H9 (cell line): ENCODE results near the gene NMU. TPM values are rescaled to one million over a fixed set of nuclear protein-coding genes. Genes with fewer than 3 reads are reported as not detected.

Experiments
- DNase-seq: peaks from one replicate; pipeline ENCODE4 v3.0.0-alpha.2; 2017
- H2AFZ ChIP-seq: one replicate; pipeline ENCODE4 v1.6.1; 2013; ENCODE audit warnings: mild to moderate bottlenecking, low read length, control low read depth, moderate library complexity
- H2AK5ac ChIP-seq: 2 replicates; pipeline ENCODE4 v1.6.1; 2013; ENCODE audit warnings: low read length, control low read depth, mixed read lengths; ENCODE audit not compliant: insufficient read length
- H2BK120ac ChIP-seq: one replicate; pipeline ENCODE4 v1.6.1; 2013; ENCODE audit warnings: low read depth, mild to moderate bottlenecking, low read length, control low read depth, inconsistent platforms; ENCODE audit not compliant: poor library complexity, severe bottlenecking
- H2BK12ac ChIP-seq: 2 replicates; pipeline ENCODE4 v1.6.1; 2013; ENCODE audit warnings: low read length, control low read depth, mixed read lengths, low read depth; ENCODE audit not compliant: insufficient read length
- H2BK15ac ChIP-seq: 2 replicates; pipeline ENCODE4 v1.6.1; 2013; ENCODE audit warnings: low read depth, low read length, control low read depth
- H2BK20ac ChIP-seq: one replicate; pipeline ENCODE4 v1.6.1; 2013; ENCODE audit warnings: low read depth, mild to moderate bottlenecking, low read length, control low read depth, inconsistent platforms; ENCODE audit not compliant: poor library complexity, severe bottlenecking
- H2BK5ac ChIP-seq: 2 replicates; pipeline ENCODE4 v1.6.1; 2013; ENCODE audit warnings: low read length, control low read depth, mixed read lengths; ENCODE audit not compliant: insufficient read length
- H3K14ac ChIP-seq: 2 replicates; pipeline ENCODE4 v1.6.1; 2013; ENCODE audit warnings: low read length, control low read depth; ENCODE audit not compliant: insufficient read depth
- H3K18ac ChIP-seq: 2 replicates; pipeline ENCODE4 v1.6.1; 2013; ENCODE audit warnings: low read depth, mild to moderate bottlenecking, mixed read lengths, low read length, control low read depth; ENCODE audit not compliant: insufficient read length
- H3K23ac ChIP-seq: 2 replicates; pipeline ENCODE4 v1.6.1; 2013; ENCODE audit warnings: low read length, control low read depth, mixed read lengths, low read depth; ENCODE audit not compliant: insufficient read length
- H3K23me2 ChIP-seq: 2 replicates; pipeline ENCODE4 v1.6.1; 2013; ENCODE audit warnings: low read depth, mild to moderate bottlenecking, mixed read lengths, low read length, control low read depth; ENCODE audit not compliant: insufficient read length, poor library complexity, severe bottlenecking
- H3K27ac ChIP-seq: 2 replicates; pipeline ENCODE4 v1.5.1; 2013; ENCODE audit warnings: low read length, control low read depth, mixed read lengths, low read depth; ENCODE audit not compliant: insufficient read length
- H3K27me3 ChIP-seq: 2 replicates; pipeline ENCODE4 v1.6.1; 2013; ENCODE audit warnings: low read length, control low read depth, inconsistent platforms; ENCODE audit not compliant: insufficient read depth
- H3K4ac ChIP-seq: 2 replicates; pipeline ENCODE4 v1.6.1; 2013; ENCODE audit warnings: low read depth, mild to moderate bottlenecking, control low read depth, inconsistent platforms, low read length, moderate library complexity
- H3K4me1 ChIP-seq: 2 replicates; pipeline ENCODE4 v1.6.1; 2013; ENCODE audit warnings: low read length, control low read depth, inconsistent platforms; ENCODE audit not compliant: insufficient read depth
- H3K4me2 ChIP-seq: 2 replicates; pipeline ENCODE4 v1.6.1; 2013; ENCODE audit warnings: low read length, control low read depth, mixed read lengths; ENCODE audit not compliant: insufficient read length, insufficient read depth
- H3K56ac ChIP-seq: 2 replicates; pipeline ENCODE4 v1.6.1; 2013; ENCODE audit warnings: low read depth, mild to moderate bottlenecking, mixed read lengths, low read length, control low read depth; ENCODE audit not compliant: insufficient read length
- H3K79me1 ChIP-seq: 2 replicates; pipeline ENCODE4 v1.6.1; 2013; ENCODE audit warnings: low read depth, mild to moderate bottlenecking, moderate library complexity, low read length, control low read depth, inconsistent platforms; ENCODE audit not compliant: insufficient read depth, poor library complexity, severe bottlenecking
- H3K79me2 ChIP-seq: 2 replicates; pipeline ENCODE4 v1.6.1; 2013; ENCODE audit warnings: low read length, control low read depth, inconsistent platforms; ENCODE audit not compliant: insufficient read depth
- H3K9ac ChIP-seq: 2 replicates; pipeline ENCODE4 v1.6.1; 2013; ENCODE audit warnings: low read length, control low read depth, mixed read lengths; ENCODE audit not compliant: insufficient read length; ENCODE audit errors: extremely low read depth
- H3K9me3 ChIP-seq: one replicate; pipeline ENCODE4 v1.6.1; 2013; ENCODE audit warnings: low read depth, low read length, inconsistent platforms; ENCODE audit not compliant: control insufficient read depth
- H3T11ph ChIP-seq: one replicate; pipeline ENCODE4 v1.6.1; 2013; ENCODE audit warnings: mild to moderate bottlenecking, low read length, control low read depth, inconsistent platforms
- H4K20me1 ChIP-seq: one replicate; pipeline ENCODE4 v1.6.1; 2013; ENCODE audit not compliant: control insufficient read depth, insufficient read length, insufficient read depth
- H4K5ac ChIP-seq: 2 replicates; pipeline ENCODE4 v1.6.1; 2013; ENCODE audit warnings: low read depth, mild to moderate bottlenecking, mixed read lengths, low read length, control low read depth; ENCODE audit not compliant: insufficient read length
- H4K8ac ChIP-seq: replicated peaks from 2 replicates; pipeline ENCODE4 v1.6.1; 2013; ENCODE audit warnings: low read length, control low read depth, mixed read lengths, low read depth; ENCODE audit not compliant: insufficient read length
- H4K91ac ChIP-seq: 2 replicates; pipeline ENCODE4 v1.6.1; 2013; ENCODE audit warnings: low read depth, mild to moderate bottlenecking, moderate library complexity, mixed read lengths, low read length, control low read depth; ENCODE audit not compliant: insufficient read length
- H3K27ac Mint-ChIP-seq, 3 experiments: 2 replicates in 2 of 3; 3 replicates in 1 of 3; pipeline ENCODE4 v1.8.0; 2020 to 2021; ENCODE audit warnings: mixed read lengths in 3 of 3, mild to moderate bottlenecking in 1 of 3, moderate library complexity in 1 of 3
- H3K27me3 Mint-ChIP-seq: 2 replicates; pipeline ENCODE4 v1.8.0; 2021; ENCODE audit warnings: low read depth, mild to moderate bottlenecking, moderate library complexity, mixed read lengths
- H3K36me3 Mint-ChIP-seq, 3 experiments: 2 replicates in 2 of 3; 3 replicates in 1 of 3; pipeline ENCODE4 v1.8.0; 2020 to 2021; ENCODE audit warnings: low read depth in 3 of 3, mixed read lengths in 3 of 3; ENCODE audit not compliant: insufficient read depth in 1 of 3
- H3K4me1 Mint-ChIP-seq, 2 experiments: 2 replicates each; pipeline ENCODE4 v1.8.0; 2020; ENCODE audit warnings: mixed read lengths in 2 of 2
- H3K4me3 Mint-ChIP-seq, 2 experiments: 2 replicates in 1 of 2; 3 replicates in 1 of 2; pipeline ENCODE4 v1.8.0; 2020 to 2021; ENCODE audit warnings: mild to moderate bottlenecking in 2 of 2, mixed read lengths in 2 of 2, moderate library complexity in 1 of 2
- H3K9me3 Mint-ChIP-seq, 2 experiments: 2 replicates in 1 of 2; 3 replicates in 1 of 2; pipeline ENCODE4 v1.8.0; 2020; ENCODE audit warnings: mild to moderate bottlenecking in 2 of 2, mixed read lengths in 2 of 2, moderate library complexity in 1 of 2
- WGBS: extraction: QIAGEN DNeasy Blood & Tissue Kit; methylation state at CpG from one replicate; pipeline ENCODE4 v1.1.7; 2013; ENCODE audit warnings: missing lambda C conversion rate, low lambda C conversion rate, mixed read lengths; ENCODE audit not compliant: insufficient read length; ENCODE audit errors: extremely low coverage; 5-methylcytosine and 5-hydroxymethylcytosine counted together
- total RNA-seq: library from RNA; stranded (reverse); gene quantifications from 2 replicates; pipeline ENCODE4 v1.2.1, GENCODE V29; 2021
- TF ChIP-seq, protein P1 (sequence below): fragments of 200-600 bp; sonication (generic); conservative IDR thresholded peaks from 3 replicates; pipeline ENCODE4 v1.8.0; 2021; ENCODE audit warnings: antibody characterized with exemption, mild to moderate bottlenecking

The NMU gene
- total RNA-seq, 1 experiment from 2014 or later = 12.9 TPM

DNA sequence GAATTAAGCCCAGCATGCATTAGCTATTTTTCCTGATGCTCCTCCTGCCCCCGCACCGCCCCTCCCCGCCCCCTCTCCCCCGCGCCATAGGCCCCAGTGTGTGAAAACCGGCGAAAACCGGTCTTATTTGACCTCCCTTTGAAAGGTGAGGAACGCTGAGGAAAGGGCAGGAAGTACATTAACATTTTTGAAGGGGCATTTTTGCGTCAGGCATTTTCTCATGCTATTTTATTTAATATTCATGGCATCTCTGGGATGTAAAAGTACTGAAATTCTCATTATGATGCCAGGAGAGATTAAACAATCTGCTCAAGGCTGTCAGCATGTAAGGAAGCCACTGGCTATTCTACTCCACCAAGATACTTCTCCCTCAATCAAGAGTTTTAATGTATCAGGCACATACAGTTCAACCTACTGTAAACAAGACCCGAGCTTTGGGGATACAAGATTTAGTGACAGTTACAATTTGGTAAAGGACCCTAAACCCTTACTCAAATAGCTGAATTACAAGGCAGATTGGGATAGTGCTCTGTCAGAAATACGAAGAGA is 1.2 kb upstream of the NMU start:
- Histone ChIP-seq H2BK120ac (no peak overlapping the region), H4K5ac (no peak overlapping the region), H4K8ac (no peak overlapping the region), H2AK5ac (no peak overlapping the region), H2BK12ac (no peak overlapping the region), H3K27me3 (peaks cover 7% of the 10 kb centered on the region; the same call in 1 of the 2 replicates), H3K23me2 (peaks cover 18% of the 10 kb centered on the region), H3T11ph (no peak overlapping the region), H3K18ac (no peak overlapping the region), H3K14ac (no peak overlapping the region), H3K79me1 (no peaks in the 10 kb centered on the region), H2BK15ac (no peak overlapping the region), H3K23ac (no peak overlapping the region), H3K27ac (no peak overlapping the region), H3K4me2 (peak overlapping the region; percentile 100), H4K20me1 (no peaks in the 10 kb centered on the region), H2BK5ac (no peak overlapping the region), H3K4me1 (peaks cover 4% of the 10 kb centered on the region; the same call in 1 of the 2 replicates), H3K9me3 (no peaks in the 10 kb centered on the region), H2BK20ac (no peak overlapping the region), H3K4ac (no peak overlapping the region), H3K56ac (no peak overlapping the region), H2AFZ (no peak overlapping the region), H3K9ac (no peak overlapping the region), H4K91ac (no peak overlapping the region), H3K79me2 (no peaks in the 10 kb centered on the region)
- TF ChIP-seq, protein P1, sequence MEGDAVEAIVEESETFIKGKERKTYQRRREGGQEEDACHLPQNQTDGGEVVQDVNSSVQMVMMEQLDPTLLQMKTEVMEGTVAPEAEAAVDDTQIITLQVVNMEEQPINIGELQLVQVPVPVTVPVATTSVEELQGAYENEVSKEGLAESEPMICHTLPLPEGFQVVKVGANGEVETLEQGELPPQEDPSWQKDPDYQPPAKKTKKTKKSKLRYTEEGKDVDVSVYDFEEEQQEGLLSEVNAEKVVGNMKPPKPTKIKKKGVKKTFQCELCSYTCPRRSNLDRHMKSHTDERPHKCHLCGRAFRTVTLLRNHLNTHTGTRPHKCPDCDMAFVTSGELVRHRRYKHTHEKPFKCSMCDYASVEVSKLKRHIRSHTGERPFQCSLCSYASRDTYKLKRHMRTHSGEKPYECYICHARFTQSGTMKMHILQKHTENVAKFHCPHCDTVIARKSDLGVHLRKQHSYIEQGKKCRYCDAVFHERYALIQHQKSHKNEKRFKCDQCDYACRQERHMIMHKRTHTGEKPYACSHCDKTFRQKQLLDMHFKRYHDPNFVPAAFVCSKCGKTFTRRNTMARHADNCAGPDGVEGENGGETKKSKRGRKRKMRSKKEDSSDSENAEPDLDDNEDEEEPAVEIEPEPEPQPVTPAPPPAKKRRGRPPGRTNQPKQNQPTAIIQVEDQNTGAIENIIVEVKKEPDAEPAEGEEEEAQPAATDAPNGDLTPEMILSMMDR = no peak
- Mint-ChIP-seq H3K4me1 (peaks cover 42 to 50% of the 10 kb centered on the region in 2 experiments), H3K9me3 (no peaks in the 10 kb centered on the region), H3K36me3 (no peaks in the 10 kb centered on the region; a peak in 1 of 7 replicates), H3K27me3 (peaks cover 31% of the 10 kb centered on the region), H3K27ac (peak overlapping the region in 2 of 3 experiments; percentile 79 to 87; a peak in 4 of 7 replicates), H3K4me3 (no peak overlapping the region; a peak in 1 of 5 replicates)
- peak; percentile 51 for DNase-seq
- no CpG with 5 or more reads among the region's 12 CpGs for WGBS
